Skeletal muscle tissue (tissue), 4 donors: ENCODE measurements around the gene ANKRD22. TPM values are rescaled to one million over a fixed set of nuclear protein-coding genes. Genes with fewer than 3 reads are reported as not detected.

Source experiments
- H3K27ac ChIP-seq: one replicate; pipeline ENCODE4 v1.7.0; 2013; ENCODE audit warnings: mild to moderate bottlenecking, low read depth, low read length, inconsistent platforms
- H3K27me3 ChIP-seq, 3 donors: one replicate each; pipeline ENCODE4 v1.7.0; 2013; ENCODE audit warnings: low read length in 3 of 3; ENCODE audit not compliant: control insufficient read depth in 3 of 3, insufficient read depth in 3 of 3
- H3K36me3 ChIP-seq, 3 donors: one replicate each; pipeline ENCODE4 v1.7.0; 2013; ENCODE audit warnings: low read length in 3 of 3; ENCODE audit not compliant: control insufficient read depth in 3 of 3, insufficient read depth in 3 of 3
- H3K4me1 ChIP-seq, 3 donors: one replicate each; pipeline ENCODE4 v1.7.0; 2013; ENCODE audit warnings: low read length in 3 of 3, mild to moderate bottlenecking in 3 of 3; ENCODE audit not compliant: control insufficient read depth in 3 of 3, insufficient read depth in 3 of 3
- H3K4me3 ChIP-seq, 3 donors: one replicate each; pipeline ENCODE4 v1.7.0; 2013; ENCODE audit warnings: low read length in 3 of 3
- H3K9ac ChIP-seq, 3 donors: one replicate each; pipeline ENCODE4 v1.7.0; 2013; ENCODE audit warnings: low read length in 3 of 3, mild to moderate bottlenecking in 3 of 3, moderate library complexity in 2 of 3, low read depth in 1 of 3
- H3K9me3 ChIP-seq, 3 donors: one replicate each; pipeline ENCODE4 v1.7.0; 2013; ENCODE audit warnings: low read length in 3 of 3; ENCODE audit not compliant: control insufficient read depth in 3 of 3
- total RNA-seq: library from RNA; depleted of rRNA; stranded (reverse); fragments of >200 nt; gene quantifications from one replicate; pipeline ENCODE4 v1.2.3, GENCODE V29; 2014
- donor health status: Osteomylitis.

The ANKRD22 gene
- total RNA-seq, 1 donor from 2014 or later, result not detected

DNA sequence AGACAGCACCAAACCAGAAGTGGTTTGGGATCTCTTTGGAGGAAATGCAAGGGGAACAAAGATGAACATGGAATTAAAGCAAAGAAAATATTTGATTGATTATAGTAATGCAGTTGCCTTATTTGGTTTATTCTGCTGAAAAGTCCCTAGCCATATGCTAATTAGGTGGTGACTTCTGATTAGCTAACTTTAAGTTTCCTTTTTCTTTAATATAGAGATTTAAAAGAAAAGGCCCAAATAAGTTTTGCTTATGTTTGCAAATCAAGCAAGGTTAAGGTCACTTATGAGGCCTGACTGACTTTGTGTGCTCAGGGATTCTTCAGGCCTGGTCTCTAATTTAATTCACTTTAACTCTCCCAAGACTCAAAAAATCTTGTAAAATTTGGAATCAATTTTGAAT, 6.2 kb upstream of the ANKRD22 start:
- H3K27me3 ChIP-seq, result no peaks in the 10 kb centered on the region
- no peaks in the 10 kb centered on the region for H3K9me3 ChIP-seq
- H3K36me3 ChIP-seq, result no peaks in the 10 kb centered on the region
- H3K27ac ChIP-seq, result no peak overlapping the region
- H3K4me1 ChIP-seq, result no peaks in the 10 kb centered on the region
- H3K9ac ChIP-seq, result no peak overlapping the region
- no peak overlapping the region for H3K4me3 ChIP-seq

DNA sequence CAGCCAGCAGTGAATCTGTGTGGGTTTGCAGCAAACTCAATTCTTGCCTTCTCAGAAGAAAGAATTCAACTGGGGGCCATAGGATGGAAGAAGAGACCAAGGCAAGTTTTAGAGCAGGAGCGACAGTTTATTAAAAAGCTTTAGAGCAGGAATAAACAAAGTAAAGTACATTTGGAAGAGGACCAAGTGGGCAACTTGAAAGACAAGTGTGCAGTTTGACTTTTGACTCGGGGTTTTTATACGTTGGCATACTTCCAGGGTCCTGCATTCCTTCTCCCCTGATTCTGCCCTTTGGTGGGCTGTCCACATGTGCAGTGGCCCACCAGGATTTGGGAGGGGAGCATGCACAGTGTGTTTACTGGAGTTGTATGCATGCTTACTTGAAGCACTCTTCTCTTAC, 3.0 kb upstream of the ANKRD22 start:
- H3K27me3 ChIP-seq, result no peaks in the 10 kb centered on the region
- H3K9me3 ChIP-seq, result no peaks in the 10 kb centered on the region
- no peak overlapping the region for H3K27ac ChIP-seq
- no peak overlapping the region for H3K4me3 ChIP-seq
- H3K9ac ChIP-seq, result no peak overlapping the region
- no peaks in the 10 kb centered on the region for H3K36me3 ChIP-seq
- H3K4me1 ChIP-seq, result peaks cover 0 to 2% (median 0%) of the 10 kb centered on the region in 3 donors

DNA sequence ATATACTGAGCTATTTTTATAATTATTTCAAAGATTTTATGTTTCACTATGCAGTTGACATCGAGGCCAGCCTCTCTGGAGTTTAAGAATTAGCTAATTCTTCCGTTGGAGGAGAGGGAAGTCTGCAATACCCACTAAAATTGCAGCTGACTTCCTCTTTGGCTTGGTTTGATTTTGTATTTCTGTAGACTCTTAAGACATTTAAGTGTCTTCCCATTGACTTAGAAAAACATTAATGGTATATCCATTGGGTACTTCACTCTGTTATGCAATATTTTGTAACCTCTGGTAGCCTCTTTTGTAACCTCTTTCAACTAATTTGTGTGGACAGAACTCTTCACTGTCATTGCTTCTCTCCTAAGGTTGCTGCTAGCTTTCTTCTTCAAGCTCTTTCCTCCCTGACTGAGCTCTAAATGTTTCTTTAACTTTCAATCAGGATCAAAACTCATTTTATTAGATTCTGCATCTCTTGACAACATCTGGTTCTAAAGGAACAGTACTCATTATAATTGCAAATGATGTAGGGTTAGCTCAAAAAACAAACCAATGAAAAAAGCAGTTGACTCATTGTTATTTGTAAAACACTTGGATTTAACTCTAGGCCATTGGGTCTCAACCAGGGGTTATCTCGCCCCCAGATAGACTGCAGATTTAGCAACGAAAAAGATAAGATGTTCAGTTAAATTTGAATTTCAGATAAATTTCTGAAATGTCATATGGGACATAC, 1.7 kb upstream of the ANKRD22 start:
- no peak overlapping the region for H3K27ac ChIP-seq
- H3K4me1 ChIP-seq, result peaks cover 0 to 2% (median 0%) of the 10 kb centered on the region in 3 donors
- no peak overlapping the region for H3K4me3 ChIP-seq
- H3K27me3 ChIP-seq, result no peaks in the 10 kb centered on the region
- H3K9ac ChIP-seq, result no peak overlapping the region
- H3K36me3 ChIP-seq, result no peaks in the 10 kb centered on the region
- H3K9me3 ChIP-seq, result no peaks in the 10 kb centered on the region

DNA sequence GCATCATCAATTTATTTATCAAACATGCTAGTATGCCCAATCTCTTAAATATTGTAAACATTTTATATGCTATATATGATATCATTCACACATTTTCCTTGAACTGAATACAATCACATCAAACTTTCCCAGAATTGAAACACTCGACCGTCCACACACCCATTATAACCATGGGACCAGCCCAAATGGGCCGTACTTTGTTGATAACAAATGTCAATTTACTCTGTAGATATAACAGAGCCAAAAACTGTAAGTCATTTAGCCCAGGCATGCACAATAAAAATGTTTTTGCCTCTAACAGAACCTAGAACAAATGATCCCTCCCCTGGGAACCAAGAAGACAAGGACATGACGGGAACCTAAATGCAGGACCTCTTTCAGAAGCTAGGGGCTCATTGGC, 683 bp upstream of the ANKRD22 start:
- H3K27me3 ChIP-seq, result no peaks in the 10 kb centered on the region
- no peak overlapping the region for H3K27ac ChIP-seq
- no peaks in the 10 kb centered on the region for H3K36me3 ChIP-seq
- H3K9me3 ChIP-seq, result no peaks in the 10 kb centered on the region
- no peak overlapping the region for H3K9ac ChIP-seq
- H3K4me3 ChIP-seq, result no peak overlapping the region
- peaks cover 0 to 2% (median 0%) of the 10 kb centered on the region in 3 donors for H3K4me1 ChIP-seq

DNA sequence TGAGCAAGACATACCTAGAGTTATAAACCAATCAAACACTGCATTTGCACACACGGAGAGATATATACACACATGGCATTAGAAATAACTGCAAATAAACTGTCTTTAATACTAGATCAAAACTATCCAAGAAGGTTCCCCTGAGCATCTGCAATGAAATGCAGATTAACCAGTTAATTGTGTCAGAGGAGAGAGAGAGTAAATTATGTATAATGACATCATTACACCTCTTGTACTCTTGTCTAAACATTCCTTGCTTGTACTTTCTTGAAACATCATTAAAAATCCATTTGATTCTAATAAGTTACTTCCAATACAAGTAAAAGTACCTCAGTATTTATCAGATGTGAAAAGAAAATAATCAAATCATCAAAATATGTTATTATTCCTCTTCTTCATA, 932 bp downstream of the ANKRD22 start:
- peaks cover 0 to 2% (median 0%) of the 10 kb centered on the region in 3 donors for H3K4me1 ChIP-seq
- H3K4me3 ChIP-seq, result no peak overlapping the region
- H3K9ac ChIP-seq, result no peak overlapping the region
- H3K27ac ChIP-seq, result no peak overlapping the region
- H3K36me3 ChIP-seq, result no peaks in the 10 kb centered on the region
- H3K9me3 ChIP-seq, result no peaks in the 10 kb centered on the region
- no peaks in the 10 kb centered on the region for H3K27me3 ChIP-seq

DNA sequence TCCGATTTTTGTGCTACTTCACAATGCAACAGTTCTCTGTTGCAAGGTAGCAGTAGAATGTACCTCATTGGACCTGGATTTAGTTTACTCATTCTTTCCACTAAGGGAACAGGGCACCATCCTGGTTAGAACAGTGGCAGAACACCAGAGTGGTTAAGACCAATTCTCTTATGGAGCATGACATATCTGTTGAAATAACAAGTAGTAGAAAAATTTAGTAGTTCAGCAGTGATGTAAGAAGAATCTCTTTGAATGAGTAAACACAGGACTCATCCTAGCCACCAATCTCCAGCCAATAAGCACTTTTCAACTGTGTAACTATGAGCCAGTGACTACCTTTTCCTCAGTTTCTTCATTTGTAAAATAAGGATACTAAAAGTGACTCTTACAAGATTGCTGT, 2.4 kb downstream of the ANKRD22 start:
- Histone ChIP-seq H3K27me3 (no peaks in the 10 kb centered on the region), H3K27ac (no peak overlapping the region), H3K4me1 (peaks cover 0 to 2% (median 0%) of the 10 kb centered on the region in 3 donors), H3K9ac (no peak overlapping the region), H3K9me3 (no peaks in the 10 kb centered on the region), H3K4me3 (no peak overlapping the region), H3K36me3 (no peaks in the 10 kb centered on the region)

DNA sequence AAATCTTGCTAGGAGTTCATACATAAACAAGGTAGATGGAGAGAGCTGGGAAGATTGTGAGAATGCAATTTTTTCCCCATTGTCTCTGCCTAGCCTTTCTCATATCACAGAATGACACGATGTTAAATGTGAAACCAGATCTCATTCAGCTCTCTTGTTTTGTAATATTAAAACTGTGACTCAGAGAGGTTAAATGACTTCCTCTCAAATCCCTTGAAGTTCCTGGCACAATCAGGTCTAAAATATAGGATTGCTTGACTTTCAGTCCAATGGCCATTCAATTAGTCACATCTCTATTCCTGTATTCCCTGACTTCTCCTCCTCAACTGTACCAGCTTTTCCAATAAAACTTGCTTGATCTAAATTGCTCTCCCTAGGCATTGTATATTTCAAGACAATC, 3.1 kb downstream of the ANKRD22 start:
- no peak overlapping the region for H3K9ac ChIP-seq
- H3K36me3 ChIP-seq, result no peaks in the 10 kb centered on the region
- no peak overlapping the region for H3K4me3 ChIP-seq
- H3K27me3 ChIP-seq, result peaks cover 0 to 2% (median 0%) of the 10 kb centered on the region in 3 donors
- no peaks in the 10 kb centered on the region for H3K9me3 ChIP-seq
- H3K4me1 ChIP-seq, result peaks cover 0 to 2% (median 0%) of the 10 kb centered on the region in 3 donors
- no peak overlapping the region for H3K27ac ChIP-seq

DNA sequence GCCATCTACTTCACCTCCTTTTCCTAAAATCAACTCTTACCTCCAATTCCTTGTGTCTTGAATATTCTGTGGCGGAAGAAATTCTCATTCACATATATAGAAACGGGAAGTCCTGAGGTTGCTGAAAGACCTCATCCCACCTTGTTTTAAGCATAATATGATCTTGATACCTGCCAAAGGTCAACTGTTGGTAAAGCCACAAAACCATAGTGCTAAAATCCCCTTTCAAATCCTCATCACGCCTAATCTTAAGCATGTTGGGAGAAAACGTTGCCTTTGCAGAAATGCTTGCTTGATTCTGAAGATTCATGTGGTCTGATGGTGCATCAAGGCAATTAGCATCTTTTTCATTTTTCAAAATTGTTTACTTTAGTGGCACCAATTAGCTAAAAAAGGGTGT, 8.5 kb downstream of the ANKRD22 start:
- Histone ChIP-seq H3K9ac (no peak overlapping the region), H3K27ac (no peak overlapping the region), H3K9me3 (no peaks in the 10 kb centered on the region), H3K4me1 (no peaks in the 10 kb centered on the region), H3K4me3 (no peak overlapping the region), H3K27me3 (peaks cover 0 to 2% (median 0%) of the 10 kb centered on the region in 3 donors), H3K36me3 (no peaks in the 10 kb centered on the region)

DNA sequence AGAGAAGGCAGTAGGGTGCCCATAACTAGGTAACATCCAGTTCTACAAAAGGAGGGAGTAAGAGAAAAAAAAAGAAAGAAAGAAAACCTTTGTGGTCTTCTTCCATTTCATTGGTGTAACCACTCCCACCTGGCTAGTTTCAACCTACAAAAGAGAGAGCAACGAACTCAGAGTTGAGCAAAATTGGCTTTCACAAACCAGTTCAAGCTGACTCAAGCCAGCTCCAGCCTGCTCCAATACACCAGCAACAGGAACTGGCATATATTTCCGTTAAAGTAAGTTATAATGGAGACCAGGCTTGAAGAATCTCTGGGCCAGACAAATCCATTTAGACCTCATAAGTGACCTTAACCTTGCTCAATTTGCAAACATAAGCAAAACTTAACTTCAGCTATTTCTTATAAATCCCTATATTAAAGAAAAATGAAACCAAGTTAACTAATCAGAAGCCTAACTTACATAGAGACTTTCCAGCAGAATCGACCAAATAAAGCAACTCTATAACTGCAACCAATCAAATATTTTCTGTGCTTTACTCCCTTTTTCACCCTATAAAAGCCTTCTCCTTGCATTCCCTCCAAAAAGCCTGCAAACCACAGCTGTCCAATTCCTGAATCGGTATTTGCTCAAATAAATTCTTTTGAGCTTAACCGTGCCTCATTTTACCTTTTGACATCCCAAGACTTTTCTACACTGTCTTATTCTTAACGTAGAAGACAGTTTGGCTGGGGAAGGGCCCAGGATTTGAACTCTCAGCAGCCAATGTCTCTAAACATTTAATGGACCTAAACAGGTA, 10.1 kb downstream of the ANKRD22 start:
- Histone ChIP-seq H3K27ac (no peak overlapping the region), H3K27me3 (peaks cover 0 to 2% (median 0%) of the 10 kb centered on the region in 3 donors), H3K4me3 (no peak overlapping the region), H3K36me3 (no peaks in the 10 kb centered on the region), H3K9ac (no peak overlapping the region), H3K4me1 (no peaks in the 10 kb centered on the region), H3K9me3 (no peaks in the 10 kb centered on the region)

DNA sequence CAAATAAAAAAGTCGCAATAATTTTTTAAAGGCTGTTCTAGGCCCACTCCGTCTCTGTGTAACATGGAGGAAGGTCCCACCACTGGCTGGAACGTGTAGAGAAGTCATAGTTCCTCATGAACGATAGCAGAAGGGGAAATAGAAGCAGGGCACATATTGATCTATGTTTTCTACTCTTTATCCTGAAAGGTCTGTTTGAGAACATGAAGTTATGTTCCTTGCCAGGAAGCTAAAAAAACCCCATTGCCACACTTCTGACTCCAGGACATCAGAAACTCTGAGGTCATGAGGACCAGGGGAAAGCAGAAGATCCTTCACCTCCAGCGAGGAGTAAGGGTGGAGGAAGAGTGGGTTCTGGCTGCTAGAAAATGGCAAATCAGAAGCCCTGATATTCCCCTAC, 10.8 kb downstream of the ANKRD22 start:
- H3K4me1 ChIP-seq, result no peaks in the 10 kb centered on the region
- peaks cover 0 to 2% (median 0%) of the 10 kb centered on the region in 3 donors for H3K27me3 ChIP-seq
- H3K27ac ChIP-seq, result no peak overlapping the region
- H3K9ac ChIP-seq, result no peak overlapping the region
- no peak overlapping the region for H3K4me3 ChIP-seq
- no peaks in the 10 kb centered on the region for H3K9me3 ChIP-seq
- H3K36me3 ChIP-seq, result no peaks in the 10 kb centered on the region
